IMR-90 (cell line): ENCODE measurements around the gene ZZZ3. TPM values are rescaled to one million over a fixed set of nuclear protein-coding genes. Genes with fewer than 3 reads are reported as not detected.
A peak's percentile ranks its signal among the peaks of the same experiment; 100 is the strongest.

Source experiments
- ATAC-seq: fragments of 200-7000 bp; cut with Tn5 transposase; 2 replicates; pipeline ENCODE4 v1.9.1; 2020; ENCODE audit warnings: low read depth, mild to moderate bottlenecking, moderate library complexity
- BruUV-seq: library from RNA; stranded (reverse); fragments of 400-500 nt; replicated peaks from 2 replicates; lab custom pipeline; 2021; lab: Mats Ljungman, UMichigan
- CTCF ChIA-PET: fragments of 300-600 bp; formaldehyde crosslinking; extraction: SDS; loops from one replicate; lab custom pipeline; 2021; ENCODE audit warnings: antibody characterized with exemption; lab: Yijun Ruan, JAX
- POLR2A ChIA-PET: fragments of 300-600 bp; sonication (Branson Sonifier 250); formaldehyde crosslinking; loops from one replicate; lab custom pipeline; 2022; ENCODE audit warnings: antibody characterized with exemption; ENCODE audit not compliant: unreplicated experiment; lab: Charles Lee
- DNase-seq: peaks from one replicate; pipeline ENCODE4 v3.0.0; 2013
- H2AFZ ChIP-seq: replicated peaks from 2 replicates; pipeline ENCODE3; 2013; ENCODE audit warnings: low read length, mild to moderate bottlenecking; ENCODE audit not compliant: poor library complexity
- H2AK5ac ChIP-seq: 2 replicates; pipeline ENCODE4 v1.6.1; 2013; ENCODE audit warnings: low read depth, low read length, inconsistent platforms
- H2AK9ac ChIP-seq: replicated peaks from 2 replicates; pipeline ENCODE3; 2013; ENCODE audit warnings: mild to moderate bottlenecking, low read depth, low read length, moderate library complexity; ENCODE audit not compliant: poor library complexity
- H2BK120ac ChIP-seq: 2 replicates; pipeline ENCODE4 v1.6.1; 2013; ENCODE audit warnings: low read depth, low read length, inconsistent platforms
- H2BK15ac ChIP-seq: 3 replicates; pipeline ENCODE4 v1.6.1; 2013; ENCODE audit warnings: low read depth, low read length, inconsistent platforms
- H2BK20ac ChIP-seq: 2 replicates; pipeline ENCODE4 v1.6.1; 2013; ENCODE audit warnings: low read depth, mild to moderate bottlenecking, inconsistent platforms, low read length, moderate library complexity
- H2BK5ac ChIP-seq: 2 replicates; pipeline ENCODE4 v1.6.1; 2013; ENCODE audit warnings: mild to moderate bottlenecking, low read depth, low read length, inconsistent platforms; ENCODE audit not compliant: poor library complexity, severe bottlenecking
- H3K14ac ChIP-seq: replicated peaks from 2 replicates; pipeline ENCODE4 v1.6.1; 2013; ENCODE audit warnings: low read depth, low read length, inconsistent platforms
- H3K18ac ChIP-seq: 2 replicates; pipeline ENCODE4 v1.6.1; 2013; ENCODE audit warnings: low read depth, low read length, control low read depth
- H3K23ac ChIP-seq: 2 replicates; pipeline ENCODE4 v1.6.1; 2013; ENCODE audit warnings: low read depth, low read length, inconsistent platforms
- H3K27ac ChIP-seq: 2 replicates; pipeline ENCODE4 v1.5.1; 2013; ENCODE audit warnings: mild to moderate bottlenecking, control low read depth, low read length; ENCODE audit not compliant: insufficient read depth
- H3K27me3 ChIP-seq: 2 replicates; pipeline ENCODE4 v1.6.1; 2013; ENCODE audit warnings: low read length; ENCODE audit not compliant: control insufficient read depth, insufficient read depth
- H3K36me3 ChIP-seq: 2 replicates; pipeline ENCODE4 v1.6.1; 2013; ENCODE audit warnings: low read length, mixed read lengths; ENCODE audit not compliant: control insufficient read depth, insufficient read depth
- H3K4ac ChIP-seq: 2 replicates; pipeline ENCODE4 v1.6.1; 2013; ENCODE audit warnings: low read depth, low read length, inconsistent platforms
- H3K4me1 ChIP-seq: 2 replicates; pipeline ENCODE4 v1.6.1; 2013; ENCODE audit warnings: low read length, mixed read lengths; ENCODE audit not compliant: control insufficient read depth, insufficient read depth
- H3K4me2 ChIP-seq: 2 replicates; pipeline ENCODE4 v1.6.1; 2013; ENCODE audit warnings: low read depth, mild to moderate bottlenecking, control low read depth, low read length, moderate library complexity
- H3K4me3 ChIP-seq: 2 replicates; pipeline ENCODE4 v1.5.1; 2013; ENCODE audit warnings: low read depth, mild to moderate bottlenecking, control low read depth, low read length, moderate library complexity; ENCODE audit not compliant: insufficient read depth
- H3K56ac ChIP-seq: 2 replicates; pipeline ENCODE4 v1.6.1; 2013; ENCODE audit warnings: low read length, inconsistent platforms; ENCODE audit not compliant: insufficient read depth; ENCODE audit errors: extremely low read depth
- H3K79me1 ChIP-seq, 2 experiments: 2 replicates each; pipeline ENCODE4 v1.6.1; 2013; ENCODE audit warnings: low read length in 2 of 2, inconsistent platforms in 1 of 2, low read depth in 1 of 2
- H3K9ac ChIP-seq: 2 replicates; pipeline ENCODE4 v1.6.1; 2013; ENCODE audit warnings: low read depth, low read length, control low read depth
- H3K9me1 ChIP-seq: 2 replicates; pipeline ENCODE4 v1.6.1; 2013; ENCODE audit warnings: low read length, inconsistent platforms; ENCODE audit not compliant: insufficient read depth
- H3K9me3 ChIP-seq: 2 replicates; pipeline ENCODE4 v1.6.1; 2013; ENCODE audit warnings: low read length; ENCODE audit not compliant: control insufficient read depth, insufficient read depth
- H4K20me1 ChIP-seq: 2 replicates; pipeline ENCODE4 v1.6.1; 2013; ENCODE audit warnings: low read length, inconsistent platforms; ENCODE audit not compliant: insufficient read depth
- H4K5ac ChIP-seq: 2 replicates; pipeline ENCODE4 v1.6.1; 2013; ENCODE audit warnings: mild to moderate bottlenecking, low read depth, low read length, control low read depth
- H4K8ac ChIP-seq, 2 experiments: 2 replicates each; pipeline ENCODE4 v1.6.1; 2013; ENCODE audit warnings: low read depth in 2 of 2, low read length in 2 of 2, control low read depth in 1 of 2, inconsistent platforms in 1 of 2
- H4K91ac ChIP-seq: 2 replicates; pipeline ENCODE4 v1.6.1; 2013; ENCODE audit warnings: low read depth, low read length, inconsistent platforms; ENCODE audit not compliant: insufficient read depth
- FOS ChIP-seq: fragments of 150-350 bp; IDR thresholded peaks from 2 replicates; pipeline ENCODE4 v1.6.1; 2016; ENCODE audit warnings: low read depth, low read length
- MAFK ChIP-seq: IDR thresholded peaks from 2 replicates; pipeline ENCODE4 v1.6.1; 2012; ENCODE audit warnings: low read depth, low read length, improper control_type of control experiment
- MAZ ChIP-seq: IDR thresholded peaks from 2 replicates; pipeline ENCODE4 v1.6.1; 2012; ENCODE audit warnings: low read depth, mild to moderate bottlenecking, low read length, improper control_type of control experiment, moderate library complexity, borderline replicate concordance
- NFE2L2 ChIP-seq: fragments of 150-350 bp; IDR thresholded peaks from 2 replicates; pipeline ENCODE4 v1.6.1; 2016; ENCODE audit warnings: low read depth, mild to moderate bottlenecking, low read length
- WGBS, 2 experiments: methylation state at CpG; one replicate each; pipeline versions ENCODE4 v1.1.5 to v1.1.7; 2013; ENCODE audit warnings: missing lambda C conversion rate in 2 of 2; ENCODE audit not compliant: insufficient read length in 1 of 2; ENCODE audit errors: extremely low coverage in 2 of 2; 5-methylcytosine and 5-hydroxymethylcytosine counted together
- dilution Hi-C: fragments of 300-500 bp; cut with HindIII; formaldehyde crosslinking; loops from one replicate; pipeline ENCODE4 v1.14.3; 2018; ENCODE audit warnings: low sequenced_read_pairs; ENCODE audit not compliant: unreplicated experiment
- in situ Hi-C: fragments of 300-500 bp; cut with MboI; formaldehyde crosslinking; loops from 3 replicates; pipeline ENCODE4 v1.14.3; 2019; ENCODE audit warnings: low sequenced_read_pairs, inconsistent platforms, mixed read lengths
- intact Hi-C: fragments of 100-400 bp; cut with micrococcal nuclease; formaldehyde crosslinking; loops from 2 replicates; pipeline ENCODE4 v1.10.0; 2022
- polyA plus RNA-seq, 3 experiments: library from polyadenylated mRNA; depleted of rRNA; stranded (reverse); fragments of >200 nt; gene quantifications; 2 replicates each; pipeline ENCODE4 v1.2.3, GENCODE V29; 2012; ENCODE audit warnings: low replicate concordance in 1 of 3
- total RNA-seq: library from RNA; depleted of rRNA; stranded (reverse); fragments of >200 nt; gene quantifications from 2 replicates; pipeline ENCODE4 v1.2.3, GENCODE V29; 2012
- TF ChIP-seq, protein P1 (sequence below): fragments of 150-350 bp; IDR thresholded peaks from 2 replicates; pipeline ENCODE4 v1.6.1; 2017; ENCODE audit warnings: mild to moderate bottlenecking, antibody characterized with exemption, low read length, low read depth

The ZZZ3 gene
- total and polyA plus RNA-seq, 2 of the 4 experiments (the other 2 are of a cell fraction) = 14.2 to 66.3 TPM

DNA sequence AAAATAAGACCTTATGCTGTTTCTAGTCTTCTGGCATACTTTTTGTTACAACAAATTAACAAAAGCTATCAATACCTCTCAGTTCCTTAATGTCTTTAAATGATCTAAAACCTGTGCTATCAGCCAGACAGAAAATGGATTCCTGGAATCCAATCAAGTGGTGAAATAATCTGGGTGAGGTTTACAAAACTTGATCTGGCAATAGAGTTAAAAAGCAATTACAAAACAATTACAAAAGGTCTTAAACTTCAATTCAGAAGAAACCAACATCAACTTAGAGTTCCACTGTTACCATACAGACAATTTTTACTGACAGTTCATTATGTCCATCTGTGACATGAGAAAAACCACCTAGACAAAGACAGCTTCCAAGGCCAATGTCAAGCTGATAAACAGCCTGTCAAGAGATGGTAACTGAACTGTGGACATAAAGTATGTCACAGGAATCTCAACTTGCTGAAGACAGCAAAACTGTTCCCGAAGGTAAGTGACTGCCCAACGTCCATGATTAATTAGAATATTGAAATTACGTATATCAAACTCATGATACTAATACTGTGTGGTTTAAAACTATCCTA is 17.4 kb downstream of the ZZZ3 start:
- H3K9me1 ChIP-seq = no peaks in the 10 kb centered on the region; the same call in 1 of the 2 replicates
- DNase-seq = no peak
- no peak overlapping the region for H3K4me2 ChIP-seq
- H3K36me3 ChIP-seq = 0 out of 2 replicates have a peak, but pooled peaks cover 2% of the 10 kb centered on the region
- H3K79me1 ChIP-seq = peaks cover 11 to 48% of the 10 kb centered on the region in 2 experiments; a peak in 3 of 4 replicates
- BruUV-seq = no TSS peak
- no peak overlapping the region for H3K4me3 ChIP-seq
- H4K8ac ChIP-seq = no peak overlapping the region
- peaks cover 49% of the 10 kb centered on the region for H4K20me1 ChIP-seq
- H2BK5ac ChIP-seq = no peak overlapping the region
- H2AK9ac ChIP-seq = no peak overlapping the region
- no peak overlapping the region for H2AFZ ChIP-seq
- ChIA-PET CTCF (no interaction called here), POLR2A (no interaction called here)
- H3K4ac ChIP-seq = no peak overlapping the region
- H3K27me3 ChIP-seq = no peaks in the 10 kb centered on the region
- peak overlapping the region; percentile 6; the same call in 1 of the 2 replicates for H4K5ac ChIP-seq
- H3K23ac ChIP-seq = peak overlapping the region; percentile 72; the same call in 1 of the 2 replicates
- no peak overlapping the region for H4K91ac ChIP-seq
- H3K56ac ChIP-seq = no peak overlapping the region
- dilution Hi-C loops = no loop called here
- no peaks in the 10 kb centered on the region for H3K9me3 ChIP-seq
- no peak overlapping the region for H2BK120ac ChIP-seq
- no peak for TF ChIP-seq MAFK
- TF ChIP-seq NFE2L2 = no peak
- TF ChIP-seq, protein P1, sequence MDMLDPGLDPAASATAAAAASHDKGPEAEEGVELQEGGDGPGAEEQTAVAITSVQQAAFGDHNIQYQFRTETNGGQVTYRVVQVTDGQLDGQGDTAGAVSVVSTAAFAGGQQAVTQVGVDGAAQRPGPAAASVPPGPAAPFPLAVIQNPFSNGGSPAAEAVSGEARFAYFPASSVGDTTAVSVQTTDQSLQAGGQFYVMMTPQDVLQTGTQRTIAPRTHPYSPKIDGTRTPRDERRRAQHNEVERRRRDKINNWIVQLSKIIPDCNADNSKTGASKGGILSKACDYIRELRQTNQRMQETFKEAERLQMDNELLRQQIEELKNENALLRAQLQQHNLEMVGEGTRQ = no peak
- TF ChIP-seq FOS = no peak
- no peak for TF ChIP-seq MAZ
- no peak overlapping the region for H3K18ac ChIP-seq
- no peak overlapping the region for H3K9ac ChIP-seq
- peak overlapping the region; percentile 50; the same call in 1 of the 2 replicates for H3K14ac ChIP-seq
- no CpG with 5 or more reads among the region's 3 CpGs for WGBS, 2 experiments
- H2AK5ac ChIP-seq = no peak overlapping the region
- intact Hi-C loops = loop anchor here (5.0 kb wide), 1 partner anchor 78 kb away; no protein-coding TSS in a partner anchor
- H3K27ac ChIP-seq = no peak overlapping the region
- no peak overlapping the region for H2BK15ac ChIP-seq
- H2BK20ac ChIP-seq = no peak overlapping the region
- no peak for ATAC-seq
- H3K4me1 ChIP-seq = peaks cover 4% of the 10 kb centered on the region; the same call in 1 of the 2 replicates
- in situ Hi-C loops = no loop called here
